Activated CD4-positive, CD25-positive, alpha-beta regulatory T cell treated with anti-CD3 and anti-CD28 coated beads, Interleukin-2, amount 50 U/mL, for 72 hours (primary cell): Measurements from ENCODE around the gene CCL19.

Source experiments
- DNase-seq: peaks from one replicate; pipeline ENCODE4 v3.0.0; 2021

The CCL19 gene

GRCh38 chr9:34693560-34693959 lies 2.5 kb upstream of the CCL19 start:
- no peak for DNase-seq

DNA sequence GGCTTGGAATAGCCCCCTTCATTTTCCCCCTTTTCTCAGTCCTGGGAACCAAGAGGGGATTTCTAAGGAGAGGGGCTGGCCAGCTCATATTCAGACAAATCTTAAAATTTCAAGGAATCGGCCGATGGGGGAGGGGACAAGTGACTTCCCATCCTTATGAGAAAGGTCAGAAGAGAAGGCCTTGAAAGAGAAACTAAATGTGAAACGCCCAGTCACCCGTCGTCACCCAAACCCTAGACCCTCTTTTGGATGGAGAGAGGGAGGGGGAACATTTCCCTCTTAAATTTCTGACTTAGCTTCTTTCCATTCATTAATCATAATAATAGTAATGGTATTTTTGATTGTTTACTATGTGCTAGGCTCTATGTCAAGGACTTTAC lies 850 bp upstream of the CCL19 start:
- no peak for DNase-seq

GRCh38 chr9:34689512-34689911 lies 1.6 kb downstream of the CCL19 start:
- no peak for DNase-seq

GRCh38 chr9:34689116-34689470 lies 2.0 kb downstream of the CCL19 start:
- no peak for DNase-seq

DNA sequence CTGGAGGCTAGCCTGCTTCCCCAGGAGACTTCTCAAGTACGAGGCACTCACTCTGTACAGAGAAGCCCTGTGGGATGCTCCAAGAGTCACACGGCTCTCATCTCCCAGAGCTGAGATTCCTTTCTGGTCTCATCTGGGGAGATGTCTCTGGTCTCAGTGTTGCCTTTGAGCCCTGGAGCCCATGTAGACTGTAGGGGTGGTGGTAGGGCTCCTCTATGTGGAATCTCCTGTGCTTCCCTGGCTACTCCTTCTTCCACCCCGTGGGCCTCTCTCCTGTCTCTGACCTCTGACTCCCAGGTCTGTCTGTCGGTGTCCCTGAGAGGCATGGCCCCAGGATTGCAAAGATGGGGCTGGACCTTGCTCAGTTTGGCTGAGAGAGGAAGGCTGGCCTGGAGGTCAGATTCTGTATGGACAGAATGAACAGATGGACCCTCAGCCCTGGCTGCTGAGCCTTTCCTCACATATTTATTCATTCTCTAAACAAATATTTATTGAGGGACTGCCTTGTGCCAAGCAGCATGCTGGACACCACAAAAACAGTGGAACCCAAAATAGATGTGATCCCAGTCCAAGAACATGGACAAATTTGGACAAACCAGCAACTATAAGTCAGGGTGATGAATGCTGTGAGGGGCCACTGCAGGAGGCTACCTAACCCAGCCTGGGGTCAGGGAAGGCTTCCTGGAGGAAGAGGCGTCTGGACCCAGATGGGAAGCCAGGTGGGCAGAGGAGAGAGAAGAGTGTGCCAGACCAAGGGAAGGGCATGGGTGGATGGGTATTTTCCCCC lies 2.6 kb downstream of the CCL19 start:
- DNase-seq, result no peak

GRCh38 chr9:34687276-34688030 lies 3.6 kb downstream of the CCL19 start:
- DNase-seq, result no peak

DNA sequence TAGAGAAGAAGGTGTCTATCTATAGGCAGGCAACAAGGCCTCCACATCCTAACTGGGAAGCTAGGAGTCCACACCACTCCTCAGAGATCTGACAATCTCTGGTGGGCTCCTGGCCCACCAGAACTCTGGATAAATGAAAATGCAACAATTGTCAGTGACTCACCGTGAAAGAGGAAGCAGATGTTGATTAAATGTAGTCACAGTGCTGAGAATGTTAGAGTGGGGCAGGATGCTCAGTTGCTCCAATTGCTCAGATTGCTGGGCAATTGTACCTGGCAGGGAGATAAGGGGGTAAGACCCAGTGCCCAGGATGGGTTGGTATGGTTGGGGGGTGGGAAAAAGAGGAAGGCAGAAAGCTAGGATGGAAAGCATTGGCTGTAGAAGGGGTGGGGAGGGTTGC lies 4.3 kb downstream of the CCL19 start:
- no peak for DNase-seq

DNA sequence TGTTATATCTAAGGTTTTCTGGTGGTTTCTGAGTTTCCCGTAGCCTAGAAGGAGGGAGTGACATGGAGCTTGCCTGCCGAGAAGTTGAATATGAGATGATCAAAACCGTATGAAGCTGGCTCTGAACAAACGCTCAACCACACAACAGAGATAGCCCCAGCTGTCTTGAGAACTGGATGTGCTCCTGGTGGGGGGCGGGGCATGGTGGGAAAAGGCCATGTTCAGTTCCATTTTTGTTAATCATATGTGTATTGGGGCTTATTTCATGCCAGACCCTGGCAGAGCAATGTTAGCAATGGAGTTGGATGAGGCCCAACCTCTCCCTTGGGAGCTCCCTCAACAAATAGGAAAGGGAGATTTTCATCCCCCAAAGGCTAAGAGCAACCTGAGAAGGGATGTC lies 4.8 kb downstream of the CCL19 start:
- no peak for DNase-seq

DNA sequence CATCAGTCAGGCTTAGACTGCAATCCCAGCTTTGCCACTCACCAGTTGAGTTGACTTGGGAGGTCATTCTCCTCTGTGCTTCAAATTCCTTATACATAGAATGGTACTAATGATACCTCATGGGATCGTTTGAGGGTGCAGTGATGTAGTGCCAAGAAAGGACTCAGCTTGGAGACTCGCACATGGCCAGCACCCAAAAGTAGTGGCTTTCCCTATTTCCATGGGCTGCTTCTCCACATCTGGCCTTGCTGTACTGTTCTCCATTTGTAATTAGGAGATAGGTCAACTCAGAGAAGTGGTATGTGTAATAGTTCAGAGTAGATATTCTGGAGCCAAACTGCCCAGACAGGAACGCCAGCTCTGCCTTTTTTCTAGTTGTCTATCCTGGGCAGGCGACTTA lies 5.5 kb downstream of the CCL19 start:
- DNase-seq, result no peak

- no peak for DNase-seq
Measured at GRCh38 chr9:34684816-34685215, 6.3 kb downstream of the CCL19 start.

DNA sequence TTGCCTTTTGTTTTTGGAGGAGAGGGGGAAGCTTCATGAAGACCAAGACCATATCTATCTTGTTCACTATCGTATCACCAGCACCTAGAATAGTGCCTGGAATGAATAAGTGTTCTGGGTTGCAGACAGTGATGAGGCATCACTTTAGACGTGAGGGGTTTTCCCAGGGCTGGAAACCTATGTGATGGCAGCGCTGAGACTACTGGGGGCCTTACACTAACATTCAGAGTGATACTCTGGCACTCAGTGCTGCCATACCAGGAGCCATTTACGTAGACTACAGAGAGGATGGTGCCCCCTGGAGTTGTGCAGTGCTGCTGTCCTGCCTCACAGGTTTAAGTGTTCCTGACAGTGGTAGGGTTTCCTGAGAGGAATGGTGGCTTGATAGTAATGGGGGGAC lies 6.9 kb downstream of the CCL19 start:
- no peak for DNase-seq

- no peak for DNase-seq
Measured at GRCh38 chr9:34675869-34676268, 15.2 kb downstream of the CCL19 start.

GRCh38 chr9:34675048-34675714 lies 15.9 kb downstream of the CCL19 start:
- DNase-seq, result no peak

DNA sequence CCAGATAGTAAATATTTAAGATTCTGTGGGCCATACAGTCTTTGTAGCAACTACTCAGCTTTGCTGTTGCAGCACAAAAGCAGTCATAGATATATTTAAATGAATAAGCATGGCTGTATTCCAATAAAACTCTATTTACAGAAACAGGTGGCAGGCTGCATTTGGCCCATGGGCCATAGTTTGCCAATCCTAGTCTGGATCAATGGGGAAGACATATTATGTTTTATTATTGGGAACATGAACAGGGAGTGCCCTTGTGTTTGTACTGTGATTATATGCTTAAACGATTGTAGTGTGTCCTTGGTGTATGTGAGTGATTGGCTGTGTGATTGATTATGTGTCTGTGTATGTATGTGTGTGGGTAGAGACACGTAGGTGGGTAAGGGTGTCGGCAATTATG lies 16.6 kb downstream of the CCL19 start:
- no peak for DNase-seq

GRCh38 chr9:34671307-34671706 lies 19.8 kb downstream of the CCL19 start:
- DNase-seq, result no peak

GRCh38 chr9:34669809-34670562 lies 21.1 kb downstream of the CCL19 start:
- no peak for DNase-seq

DNA sequence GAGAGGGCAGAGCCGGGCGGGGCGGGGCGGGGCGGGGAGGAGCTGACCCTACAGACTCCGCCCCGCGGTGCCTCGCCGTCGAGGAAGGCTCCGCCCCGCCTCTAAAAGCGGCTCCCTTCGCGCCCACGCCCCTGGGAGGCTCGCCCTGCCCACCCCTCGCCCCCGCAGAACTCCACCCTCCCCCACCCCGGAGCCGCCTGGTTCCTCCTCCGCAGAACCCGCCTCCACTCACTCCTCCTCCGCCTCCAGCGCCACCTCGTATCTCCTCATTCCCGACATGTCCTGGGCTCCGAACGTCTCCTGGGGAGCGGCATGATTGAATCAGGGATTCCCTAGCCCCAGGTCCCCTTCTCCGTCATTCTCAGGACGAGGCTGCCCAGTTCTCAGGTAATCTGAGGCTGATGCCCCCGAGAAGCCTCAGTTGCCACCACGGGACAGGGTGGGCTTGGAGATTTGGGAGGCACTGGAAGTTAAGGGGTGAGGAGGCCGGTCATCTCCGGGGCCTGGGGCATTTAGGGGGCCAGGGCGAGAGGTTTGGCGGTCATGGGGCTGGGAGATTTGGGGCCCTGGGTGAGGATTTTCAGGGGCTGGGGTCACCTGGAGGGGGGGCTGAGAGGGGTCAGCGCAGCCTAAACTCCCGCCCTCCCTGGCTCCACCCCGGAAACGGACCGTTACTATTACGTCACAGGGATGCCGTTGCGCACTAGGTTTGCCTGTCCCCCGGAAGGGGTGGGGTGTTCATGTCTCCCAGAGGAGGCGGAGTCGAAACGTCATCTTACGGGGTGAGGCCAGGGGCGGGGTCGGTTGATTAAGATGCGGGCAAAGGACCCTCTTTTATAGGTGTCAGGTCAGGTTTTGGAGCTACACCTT lies 25.5 kb downstream of the CCL19 start:
- DNase-seq, result peak; percentile 81

DNA sequence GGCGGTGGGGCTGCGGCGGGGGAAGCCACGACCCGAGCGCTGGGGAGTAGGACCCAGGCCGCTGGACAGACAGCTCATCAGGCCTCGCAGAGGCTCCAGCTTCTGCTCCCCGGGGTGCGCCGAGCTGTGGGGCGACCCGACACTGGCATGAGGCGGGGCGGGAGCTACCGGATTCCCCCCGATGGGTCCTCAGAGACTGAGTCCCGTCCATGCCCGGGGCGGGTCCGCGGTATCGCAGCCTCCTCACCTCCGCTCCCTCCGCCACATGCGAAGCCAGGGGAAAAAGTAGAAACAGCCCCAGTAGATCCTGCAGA lies 26.1 kb downstream of the CCL19 start:
- no peak for DNase-seq

DNA sequence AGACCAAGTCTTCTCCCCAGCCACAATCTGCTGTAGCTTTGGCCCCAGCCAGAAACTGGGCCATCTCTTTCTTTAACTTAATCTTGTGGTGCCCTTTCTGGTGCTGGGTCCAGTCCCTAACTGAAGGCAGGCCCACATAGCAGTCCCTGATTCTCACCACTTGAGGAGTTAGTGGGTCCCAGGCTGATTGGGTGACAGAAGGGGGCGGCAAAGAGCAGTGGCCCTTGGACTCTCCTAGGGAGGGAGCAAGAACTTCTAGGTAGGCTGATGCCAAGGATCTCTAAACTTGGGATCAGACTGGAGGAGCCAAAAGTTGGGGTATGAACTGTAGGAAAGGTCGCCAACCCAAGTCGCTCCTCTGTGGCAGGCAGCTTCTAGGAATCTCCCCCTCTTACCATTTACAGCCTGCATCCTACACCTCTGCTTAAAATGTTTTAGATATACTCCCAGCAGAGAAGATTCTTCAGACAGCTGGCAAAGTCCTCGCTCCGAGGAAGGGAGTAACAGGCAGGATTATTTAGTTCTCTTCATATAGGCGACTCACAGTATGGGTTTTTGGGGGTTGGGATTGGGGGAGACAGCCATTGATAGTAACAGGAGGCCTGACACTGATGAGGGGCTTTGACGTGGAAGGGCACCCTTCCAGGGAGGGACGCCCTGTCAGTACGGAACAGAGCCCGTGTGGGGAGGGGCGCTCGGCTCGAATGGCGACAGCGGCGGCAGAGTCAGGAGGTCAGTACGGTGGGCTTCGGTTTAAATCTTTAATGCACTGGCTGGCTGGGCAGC lies 26.6 kb downstream of the CCL19 start:
- DNase-seq, result peak; percentile 68

- DNase-seq, result no peak
Measured at GRCh38 chr9:34663303-34663605, 27.8 kb downstream of the CCL19 start.

DNA sequence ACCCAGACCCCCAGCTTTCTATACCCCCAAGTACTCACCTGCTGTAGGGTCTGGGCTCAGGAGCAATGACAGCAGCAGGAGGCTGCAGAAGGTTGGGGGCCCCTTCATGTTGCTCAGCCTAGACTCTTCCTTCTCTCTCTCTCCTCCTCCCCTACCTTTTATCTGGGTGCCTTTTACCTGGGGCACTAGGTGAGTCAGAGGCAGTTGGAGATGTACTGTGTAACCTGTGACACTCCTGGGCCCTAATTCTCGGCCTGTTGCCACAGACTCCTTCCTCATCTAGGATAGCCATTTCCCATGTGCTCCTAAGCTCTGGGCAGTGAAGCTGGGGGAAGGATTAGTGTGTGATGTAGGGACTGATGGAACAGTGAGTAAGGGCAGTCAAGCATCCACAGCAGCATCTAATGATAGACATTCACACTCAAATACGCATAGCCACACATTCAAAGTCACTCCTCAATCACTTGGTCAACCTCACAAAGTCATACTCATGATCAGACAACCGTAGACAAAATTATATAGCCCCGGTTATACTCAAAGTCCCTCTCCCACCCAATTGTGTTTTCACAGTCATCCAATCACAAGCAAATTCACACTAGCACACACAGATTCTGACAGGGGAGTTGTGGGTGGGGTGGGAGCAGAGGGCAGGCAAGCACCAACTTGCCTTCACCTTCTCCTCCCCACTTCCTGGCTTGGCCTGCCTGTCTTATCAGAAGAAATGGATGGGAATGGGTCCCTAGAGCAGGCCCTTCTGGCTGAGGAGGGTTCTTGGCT lies 28.4 kb downstream of the CCL19 start, which contains the start of gene CCL27:
CCL27 (minus strand) TSS at position 132 of the 777 bp plus-strand sequence; CDS start at position 108, 24 bp downstream.
- no peak for DNase-seq
